Panc1 (cell line): ENCODE results near the gene B4GALT4. TPM values are rescaled to one million over a fixed set of nuclear protein-coding genes. Genes with fewer than 3 reads are reported as not detected.

Source experiments
- total RNA-seq: library from RNA; stranded (reverse); gene quantifications from one replicate; pipeline ENCODE4 v1.2.1, GENCODE V29; 2021; ENCODE audit not compliant: unreplicated experiment

Gene B4GALT4
- total RNA-seq, 1 experiment from 2014 or later, result 27.4 TPM

Other genes starting within 250 kb of the B4GALT4 start
- gene IGSF11, start 206.0 kb downstream of the B4GALT4 start, total RNA-seq, result 0.33 TPM
- not detected for gene TEX55, start 94.7 kb downstream of the B4GALT4 start, total RNA-seq
- gene UPK1B, start 67.3 kb downstream of the B4GALT4 start, total RNA-seq, result 4.4 TPM
- 7.6 TPM for gene ARHGAP31, start 53.5 kb upstream of the B4GALT4 start, total RNA-seq
- 47.8 TPM for gene TMEM39A, start 222.7 kb upstream of the B4GALT4 start, total RNA-seq
- 24.6 TPM for gene POGLUT1, start 228.1 kb upstream of the B4GALT4 start, total RNA-seq